RWPE2 (cell line): ENCODE results near the gene SFTPB.

Source experiments
- ATAC-seq: fragments of 200-7000 bp; cut with Tn5 transposase; 3 replicates; pipeline ENCODE4 v1.9.1; 2021; ENCODE audit warnings: low read depth
- DNase-seq: peaks from one replicate; pipeline ENCODE4 v3.0.0-alpha.2; 2020; ENCODE audit warnings: low spot score
- H3K27ac ChIP-seq: fragments of 450-650 bp; 2 replicates; pipeline ENCODE4 v1.5.1; 2017; ENCODE audit warnings: mild to moderate bottlenecking; ENCODE audit not compliant: poor library complexity, severe bottlenecking
- H3K27me3 ChIP-seq: fragments of 250-450 bp; sonication (Bioruptor Pico); 2 replicates; pipeline ENCODE4 v1.5.1; 2021; ENCODE audit warnings: mild to moderate bottlenecking, moderate library complexity; ENCODE audit not compliant: insufficient read depth, poor library complexity, severe bottlenecking
- H3K36me3 ChIP-seq: fragments of 250-450 bp; sonication (Bioruptor Pico); 2 replicates; pipeline ENCODE4 v1.5.1; 2020; ENCODE audit warnings: low read depth, mild to moderate bottlenecking, moderate library complexity
- H3K4me1 ChIP-seq: fragments of 250-450 bp; sonication (Bioruptor Pico); 2 replicates; pipeline ENCODE4 v1.5.1; 2021; ENCODE audit warnings: mild to moderate bottlenecking, moderate library complexity; ENCODE audit not compliant: insufficient read depth, poor library complexity, severe bottlenecking
- H3K4me3 ChIP-seq: fragments of 250-450 bp; sonication (Bioruptor Pico); 2 replicates; pipeline ENCODE4 v1.5.1; 2021; ENCODE audit warnings: mild to moderate bottlenecking, moderate library complexity; ENCODE audit not compliant: severe bottlenecking
- H3K9me3 ChIP-seq: fragments of 250-450 bp; sonication (Bioruptor Pico); 2 replicates; pipeline ENCODE4 v1.5.1; 2021; ENCODE audit warnings: mild to moderate bottlenecking, moderate library complexity; ENCODE audit not compliant: severe bottlenecking
- CTCF ChIP-seq: fragments of 450-650 bp; IDR thresholded peaks from one replicate; pipeline ENCODE4 v1.5.1; 2017; ENCODE audit warnings: mild to moderate bottlenecking, moderate library complexity; ENCODE audit not compliant: poor library complexity, severe bottlenecking

Gene SFTPB

GRCh38 chr2:85635636-85636035 lies 32.4 kb downstream of the SFTPB start:
- H3K4me3 ChIP-seq: no peak overlapping the region
- no peak for DNase-seq
- H3K4me1 ChIP-seq: no peaks in the 10 kb centered on the region
- no peaks in the 10 kb centered on the region for H3K9me3 ChIP-seq
- no peak overlapping the region for H3K27ac ChIP-seq
- no peak for TF ChIP-seq CTCF
- no peak for ATAC-seq
- H3K27me3 ChIP-seq: no peaks in the 10 kb centered on the region
- peaks cover 96% of the 10 kb centered on the region for H3K36me3 ChIP-seq

GRCh38 chr2:85635011-85635410 lies 33.0 kb downstream of the SFTPB start:
- no peaks in the 10 kb centered on the region for H3K9me3 ChIP-seq
- no peak for DNase-seq
- ATAC-seq: no peak
- H3K4me1 ChIP-seq: no peaks in the 10 kb centered on the region
- no peak overlapping the region for H3K27ac ChIP-seq
- H3K36me3 ChIP-seq: peaks cover 96% of the 10 kb centered on the region
- H3K27me3 ChIP-seq: no peaks in the 10 kb centered on the region
- no peak overlapping the region for H3K4me3 ChIP-seq
- no peak for TF ChIP-seq CTCF

GRCh38 chr2:85631316-85631715 lies 36.7 kb downstream of the SFTPB start:
- no peak for TF ChIP-seq CTCF
- DNase-seq (no peak), ATAC-seq (no peak)
- Histone ChIP-seq H3K9me3 (no peaks in the 10 kb centered on the region), H3K27ac (no peak overlapping the region), H3K36me3 (peaks cover 95% of the 10 kb centered on the region), H3K4me3 (no peak overlapping the region), H3K27me3 (no peaks in the 10 kb centered on the region), H3K4me1 (no peaks in the 10 kb centered on the region)

GRCh38 chr2:85628658-85629057 lies 39.3 kb downstream of the SFTPB start:
- no peaks in the 10 kb centered on the region for H3K4me1 ChIP-seq
- no peaks in the 10 kb centered on the region for H3K9me3 ChIP-seq
- no peak overlapping the region for H3K27ac ChIP-seq
- H3K4me3 ChIP-seq: no peak overlapping the region
- H3K27me3 ChIP-seq: no peaks in the 10 kb centered on the region
- TF ChIP-seq CTCF: no peak
- peaks cover 97% of the 10 kb centered on the region for H3K36me3 ChIP-seq
- no peak for ATAC-seq
- no peak for DNase-seq

GRCh38 chr2:85623991-85624390 lies 44.0 kb downstream of the SFTPB start:
- DNase-seq: no peak
- Histone ChIP-seq H3K36me3 (peaks cover 98% of the 10 kb centered on the region), H3K4me3 (no peak overlapping the region), H3K27me3 (no peaks in the 10 kb centered on the region), H3K4me1 (peaks cover 4% of the 10 kb centered on the region), H3K9me3 (no peaks in the 10 kb centered on the region), H3K27ac (no peak overlapping the region)
- TF ChIP-seq CTCF: no peak
- no peak for ATAC-seq
